GM18907 (cell line): Measurements from ENCODE around the gene C5orf52.
"Not testable (repeated sequence)": the region's sequence is repeated elsewhere in the genome, so short reads cannot be mapped to it uniquely, and the experiment has no call there.

ENCODE experiments used
- ATAC-seq: cut with Tn5 transposase; IDR thresholded peaks from one replicate; pipeline ENCODE4 v1.9.1; 2021; ENCODE audit warnings: mild to moderate bottlenecking, moderate library complexity; ENCODE audit not compliant: unreplicated experiment

C5orf52 gene

GRCh38 chr5:157674351-157674750 lies 3.0 kb downstream of the C5orf52 start:
- not testable (repeated sequence) for ATAC-seq

- no peak for ATAC-seq
Measured at GRCh38 chr5:157677931-157678330, 6.6 kb downstream of the C5orf52 start.

- no peak for ATAC-seq
Measured at GRCh38 chr5:157679801-157680200, 8.5 kb downstream of the C5orf52 start.

GRCh38 chr5:157680239-157680638 lies 8.9 kb downstream of the C5orf52 start:
- ATAC-seq, result no peak

- ATAC-seq, result no peak
Measured at GRCh38 chr5:157681048-157681447, 9.7 kb downstream of the C5orf52 start.

GRCh38 chr5:157682257-157682656 lies 10.9 kb downstream of the C5orf52 start:
- no peak for ATAC-seq

GRCh38 chr5:157686276-157687197 lies 15.2 kb downstream of the C5orf52 start:
- ATAC-seq, result not testable (repeated sequence)

GRCh38 chr5:157687198-157687554 lies 15.8 kb downstream of the C5orf52 start:
- ATAC-seq, result no peak

GRCh38 chr5:157689942-157690689 lies 18.8 kb downstream of the C5orf52 start:
- no peak for ATAC-seq

- ATAC-seq, result no peak
Measured at GRCh38 chr5:157690690-157691433, 19.5 kb downstream of the C5orf52 start.

- ATAC-seq, result not testable (repeated sequence)
Measured at GRCh38 chr5:157693816-157694215, 22.5 kb downstream of the C5orf52 start.

GRCh38 chr5:157696154-157696553 lies 24.8 kb downstream of the C5orf52 start:
- not testable (repeated sequence) for ATAC-seq

GRCh38 chr5:157698674-157699073 lies 27.3 kb downstream of the C5orf52 start:
- ATAC-seq, result not testable (repeated sequence)

GRCh38 chr5:157703736-157704135 lies 32.4 kb downstream of the C5orf52 start:
- ATAC-seq, result no peak

GRCh38 chr5:157708866-157709265 lies 37.5 kb downstream of the C5orf52 start:
- no peak for ATAC-seq

- ATAC-seq, result no peak
Measured at GRCh38 chr5:157709346-157709745, 38.0 kb downstream of the C5orf52 start.

GRCh38 chr5:157710431-157710830 lies 39.1 kb downstream of the C5orf52 start:
- ATAC-seq, result no peak

- no peak for ATAC-seq
Measured at GRCh38 chr5:157710882-157711281, 39.5 kb downstream of the C5orf52 start.

- ATAC-seq, result no peak
Measured at GRCh38 chr5:157713830-157714595, 42.7 kb downstream of the C5orf52 start.

GRCh38 chr5:157714596-157714864 lies 43.2 kb downstream of the C5orf52 start:
- ATAC-seq, result no peak

- peak; percentile 77 for ATAC-seq
Measured at GRCh38 chr5:157718519-157718918, 47.2 kb downstream of the C5orf52 start.
